GM19239 (cell line): Measurements from ENCODE around the gene PDZK1IP1.
"Not testable (repeated sequence)": the region's sequence is repeated elsewhere in the genome, so short reads cannot be mapped to it uniquely, and the experiment has no call there.

Experiments
- DNase-seq: peaks from one replicate; pipeline ENCODE4 v3.0.0; 2011; ENCODE audit warnings: low spot score; ENCODE audit not compliant: insufficient read length
- FAIRE-seq: peaks from 2 replicates; lab custom pipeline; 2011; peaks lifted over from hg19 to GRCh38; lab: Jason Lieb, UNC

Gene PDZK1IP1

GRCh38 chr1:47203504-47203903, 13.7 kb upstream of the PDZK1IP1 start:
- DNase-seq, FAIRE-seq: not testable (repeated sequence)

GRCh38 chr1:47201179-47201578, 11.3 kb upstream of the PDZK1IP1 start:
- DNase-seq (no peak), FAIRE-seq (no peak)

- DNase-seq (no peak), FAIRE-seq (no peak)
These were observed 8.4 kb upstream of the PDZK1IP1 start for GRCh38 chr1:47198214-47198613.

- no peak for DNase-seq
- FAIRE-seq = no peak
These were observed 6.8 kb upstream of the PDZK1IP1 start for GRCh38 chr1:47196622-47197021.

- FAIRE-seq = not testable (repeated sequence)
These were observed 6.1 kb upstream of the PDZK1IP1 start for GRCh38 chr1:47195981-47196380.

GRCh38 chr1:47194311-47194710, 4.5 kb upstream of the PDZK1IP1 start:
- DNase-seq (no peak), FAIRE-seq (no peak)

More at GRCh38 chr1:47195981-47196380, 6.1 kb upstream of the PDZK1IP1 start:
- not testable (repeated sequence) for DNase-seq

GRCh38 chr1:47193496-47193895, 3.7 kb upstream of the PDZK1IP1 start:
- not testable (repeated sequence) for DNase-seq, FAIRE-seq

- FAIRE-seq = peak; percentile 72
- DNase-seq = peak; percentile 65
These were observed 2.9 kb upstream of the PDZK1IP1 start for GRCh38 chr1:47192458-47193384.

- no peak for FAIRE-seq
- no peak for DNase-seq
These were observed 2.2 kb upstream of the PDZK1IP1 start for GRCh38 chr1:47191940-47192457.

GRCh38 chr1:47190857-47191256, 1.0 kb upstream of the PDZK1IP1 start:
- no peak for FAIRE-seq
- DNase-seq = no peak

- no peak for FAIRE-seq
These were observed 646 bp upstream of the PDZK1IP1 start for GRCh38 chr1:47190509-47190855.

GRCh38 chr1:47188791-47189785, 748 bp downstream of the PDZK1IP1 start:
- DNase-seq = no peak
- no peak for FAIRE-seq

More at GRCh38 chr1:47190509-47190855, 646 bp upstream of the PDZK1IP1 start:
- DNase-seq = no peak

- DNase-seq (no peak), FAIRE-seq (no peak)
These were observed 1.9 kb downstream of the PDZK1IP1 start for GRCh38 chr1:47187926-47188250.

GRCh38 chr1:47187231-47187925, 2.5 kb downstream of the PDZK1IP1 start:
- DNase-seq (no peak), FAIRE-seq (no peak)

- DNase-seq (no peak), FAIRE-seq (no peak)
These were observed 3.3 kb downstream of the PDZK1IP1 start for GRCh38 chr1:47186267-47187185.

- DNase-seq (no peak), FAIRE-seq (no peak)
These were observed 4.8 kb downstream of the PDZK1IP1 start for GRCh38 chr1:47184822-47185677.

- DNase-seq (no peak), FAIRE-seq (no peak)
These were observed 5.6 kb downstream of the PDZK1IP1 start for GRCh38 chr1:47184090-47184821.
